GM19438 (cell line): ENCODE results near the gene GPR17.

Experiments used
- ATAC-seq: cut with Tn5 transposase; IDR thresholded peaks from one replicate; pipeline ENCODE4 v1.9.1; 2021; ENCODE audit warnings: low read depth; ENCODE audit not compliant: unreplicated experiment

Gene GPR17

GRCh38 chr2:127640082-127641072, 5.6 kb upstream of the GPR17 start:
- peak; percentile 55 for ATAC-seq

- no peak for ATAC-seq
Measured at GRCh38 chr2:127641133-127641532, 4.8 kb upstream of the GPR17 start.

GRCh38 chr2:127641846-127642507, 4.0 kb upstream of the GPR17 start:
- no peak for ATAC-seq

- no peak for ATAC-seq
Measured at GRCh38 chr2:127642706-127643438, 3.1 kb upstream of the GPR17 start.

GRCh38 chr2:127643439-127644065, 2.4 kb upstream of the GPR17 start:
- ATAC-seq, result no peak

- no peak for ATAC-seq
Measured at GRCh38 chr2:127644066-127645025, 1.6 kb upstream of the GPR17 start.

- ATAC-seq, result no peak
Measured at GRCh38 chr2:127645026-127645394, 943 bp upstream of the GPR17 start.

GRCh38 chr2:127646487-127647241, 711 bp downstream of the GPR17 start:
- no peak for ATAC-seq

GRCh38 chr2:127647242-127648190, 1.6 kb downstream of the GPR17 start:
- ATAC-seq, result no peak

- no peak for ATAC-seq
Measured at GRCh38 chr2:127648321-127648720, 2.4 kb downstream of the GPR17 start.

- no peak for ATAC-seq
Measured at GRCh38 chr2:127649100-127649611, 3.2 kb downstream of the GPR17 start.

GRCh38 chr2:127649684-127650040, 3.7 kb downstream of the GPR17 start:
- peak; percentile 62 for ATAC-seq

- no peak for ATAC-seq
Measured at GRCh38 chr2:127650041-127650784, 4.3 kb downstream of the GPR17 start.

- ATAC-seq, result no peak
Measured at GRCh38 chr2:127650785-127651380, 4.9 kb downstream of the GPR17 start.

GRCh38 chr2:127651381-127651809, 5.4 kb downstream of the GPR17 start:
- no peak for ATAC-seq

- no peak for ATAC-seq
Measured at GRCh38 chr2:127651971-127652550, 6.1 kb downstream of the GPR17 start.
